GM03348 (cell line): Measurements from ENCODE around the gene CSK.
A peak's percentile ranks its signal among the peaks of the same experiment; 100 is the strongest.

Experiments
- DNase-seq: peaks from one replicate; pipeline ENCODE4 v3.0.0; 2012; ENCODE audit warnings: low spot score

CSK gene

DNA sequence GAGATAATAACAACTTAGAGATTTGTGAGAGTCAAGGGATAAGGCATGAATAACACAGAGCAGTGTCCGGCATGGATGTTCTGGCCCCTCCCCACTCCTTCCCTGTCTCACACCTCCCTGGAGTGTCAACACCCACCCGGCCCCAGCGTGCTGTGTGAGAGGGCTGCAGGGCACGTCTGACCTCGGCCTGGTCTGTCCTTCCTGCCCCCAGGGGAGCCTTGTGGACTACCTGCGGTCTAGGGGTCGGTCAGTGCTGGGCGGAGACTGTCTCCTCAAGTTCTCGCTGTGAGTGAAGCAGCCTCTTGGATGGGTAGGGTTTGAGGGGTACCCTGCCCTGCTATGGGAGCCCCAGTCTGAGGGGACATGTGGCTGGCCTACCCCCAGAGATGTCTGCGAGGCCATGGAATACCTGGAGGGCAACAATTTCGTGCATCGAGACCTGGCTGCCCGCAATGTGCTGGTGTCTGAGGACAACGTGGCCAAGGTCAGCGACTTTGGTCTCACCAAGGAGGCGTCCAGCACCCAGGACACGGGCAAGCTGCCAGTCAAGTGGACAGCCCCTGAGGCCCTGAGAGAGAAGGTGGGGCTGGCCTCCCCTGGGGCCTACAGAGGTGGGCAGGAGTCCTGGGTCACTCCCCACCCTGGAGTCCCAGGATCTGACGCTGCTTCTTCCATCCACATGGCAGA lies 19.6 kb downstream of the CSK start:
- no peak for DNase-seq

DNA sequence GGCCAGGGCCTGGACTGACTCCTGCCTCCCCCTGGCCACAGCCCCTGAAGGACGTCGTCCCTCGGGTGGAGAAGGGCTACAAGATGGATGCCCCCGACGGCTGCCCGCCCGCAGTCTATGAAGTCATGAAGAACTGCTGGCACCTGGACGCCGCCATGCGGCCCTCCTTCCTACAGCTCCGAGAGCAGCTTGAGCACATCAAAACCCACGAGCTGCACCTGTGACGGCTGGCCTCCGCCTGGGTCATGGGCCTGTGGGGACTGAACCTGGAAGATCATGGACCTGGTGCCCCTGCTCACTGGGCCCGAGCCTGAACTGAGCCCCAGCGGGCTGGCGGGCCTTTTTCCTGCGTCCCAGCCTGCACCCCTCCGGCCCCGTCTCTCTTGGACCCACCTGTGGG lies 20.4 kb downstream of the CSK start:
- DNase-seq: no peak

DNA sequence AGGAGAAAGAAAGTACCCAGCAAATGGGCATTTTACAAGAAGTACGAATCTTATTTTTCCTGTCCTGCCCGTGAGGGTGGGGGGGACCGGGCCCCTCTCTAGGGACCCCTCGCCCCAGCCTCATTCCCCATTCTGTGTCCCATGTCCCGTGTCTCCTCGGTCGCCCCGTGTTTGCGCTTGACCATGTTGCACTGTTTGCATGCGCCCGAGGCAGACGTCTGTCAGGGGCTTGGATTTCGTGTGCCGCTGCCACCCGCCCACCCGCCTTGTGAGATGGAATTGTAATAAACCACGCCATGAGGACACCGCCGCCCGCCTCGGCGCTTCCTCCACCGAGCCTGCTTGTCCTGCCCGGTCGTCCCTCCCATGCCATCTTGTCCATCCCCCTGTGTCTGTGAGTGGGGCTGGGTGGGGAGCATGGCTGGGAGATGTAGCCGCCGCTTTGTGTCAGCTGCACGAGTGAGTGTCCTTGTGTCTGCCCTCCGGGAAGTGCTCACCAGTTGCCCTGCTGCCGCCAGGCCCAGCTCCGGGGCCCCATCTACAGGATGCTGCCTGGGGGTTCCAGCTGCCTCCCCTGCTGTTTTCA lies 21.1 kb downstream of the CSK start:
- no peak for DNase-seq

DNA sequence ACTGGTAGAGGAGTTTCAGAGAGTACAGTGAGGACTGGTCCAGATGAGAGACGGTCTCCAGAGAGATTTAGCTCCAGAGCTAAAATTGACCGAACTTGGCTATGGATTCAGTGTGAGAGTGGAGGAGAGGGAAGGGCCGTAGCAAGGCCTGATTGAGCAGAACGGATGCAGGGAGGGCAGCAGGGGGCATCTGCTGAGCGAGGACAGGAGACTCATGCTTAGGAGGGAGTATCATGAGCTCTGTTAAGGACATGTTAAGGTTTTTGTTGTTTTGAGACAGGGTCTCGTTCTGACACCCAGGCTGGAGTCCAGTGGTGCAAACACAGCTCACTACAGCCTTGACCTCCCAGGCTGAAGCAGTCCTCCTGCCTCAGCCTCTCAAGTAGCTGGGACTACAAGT lies 23.1 kb downstream of the CSK start:
- no peak for DNase-seq

DNA sequence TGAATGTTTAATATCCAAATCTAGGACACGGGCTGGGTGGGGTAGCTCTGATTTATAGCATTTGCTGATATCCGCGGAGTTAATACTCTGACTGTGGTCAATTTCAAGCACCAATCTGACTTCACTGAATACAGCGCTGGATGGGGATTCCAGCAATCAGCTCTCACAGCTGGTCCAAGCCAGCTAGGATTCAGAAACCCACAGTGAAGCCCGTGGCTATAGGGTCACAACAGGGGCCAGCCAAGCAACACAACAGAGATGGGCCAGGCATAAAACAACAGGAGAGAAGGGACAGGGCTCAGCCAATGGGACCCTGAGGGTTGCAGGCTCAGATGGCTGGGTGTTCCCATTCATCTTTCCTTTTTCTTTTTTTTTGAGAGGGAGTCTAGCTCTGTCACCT lies 25.4 kb downstream of the CSK start:
- no peak for DNase-seq

DNA sequence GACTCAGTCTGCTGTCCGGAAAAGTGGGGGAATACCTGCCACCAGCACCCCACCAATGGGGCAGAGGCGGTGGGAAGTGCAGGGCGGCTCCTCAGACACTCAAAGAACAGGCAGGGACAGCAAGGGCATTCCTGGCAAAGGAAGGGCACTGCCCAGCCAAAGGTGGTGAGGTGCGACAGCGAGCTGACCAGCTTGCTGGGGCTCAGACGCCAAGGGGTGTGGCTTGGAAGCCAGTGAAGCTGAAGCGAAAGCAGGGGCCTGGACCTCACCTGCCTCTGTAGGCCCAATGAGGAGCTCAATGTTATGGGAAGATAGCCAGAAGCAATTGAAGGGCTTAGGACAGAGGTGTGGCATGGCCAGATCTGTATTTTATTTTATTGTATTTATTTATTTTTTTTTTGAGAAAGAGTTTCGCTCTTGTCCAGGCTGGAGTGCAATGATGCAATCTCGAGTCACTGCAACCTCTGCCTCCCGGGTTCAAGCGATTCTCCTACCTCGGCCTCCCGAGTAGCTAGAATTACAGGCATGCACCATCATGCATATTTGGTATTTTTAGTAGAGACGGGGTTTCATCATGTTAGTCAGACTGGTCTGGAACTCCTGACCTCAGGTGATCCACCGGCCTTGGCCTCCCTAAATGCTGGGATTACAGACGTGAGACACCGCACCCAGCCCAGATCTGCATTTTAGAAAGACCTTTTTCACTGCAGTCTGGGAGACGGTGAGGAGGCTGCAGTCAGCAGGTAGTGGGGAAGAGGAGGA lies 26.4 kb downstream of the CSK start:
- no peak for DNase-seq

DNA sequence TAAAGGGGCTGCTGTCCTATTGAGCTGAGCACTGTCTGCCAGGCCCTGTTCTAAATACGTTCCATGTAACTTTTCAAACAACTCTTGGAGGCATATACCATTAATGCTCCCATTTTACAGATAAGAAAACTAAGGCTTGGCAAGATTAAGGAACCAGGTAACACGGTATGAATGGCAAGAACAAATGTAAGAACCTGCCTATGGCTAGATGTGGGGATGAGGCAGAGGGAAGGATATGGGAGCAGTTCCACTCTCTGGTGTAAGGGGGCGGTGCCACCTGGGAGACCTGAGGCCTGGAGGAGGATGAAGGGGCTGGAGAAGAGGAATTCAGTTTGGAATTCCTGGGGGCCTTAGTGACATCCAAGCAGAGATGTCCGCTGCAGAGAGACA lies 27.0 kb downstream of the CSK start:
- no peak for DNase-seq

DNA sequence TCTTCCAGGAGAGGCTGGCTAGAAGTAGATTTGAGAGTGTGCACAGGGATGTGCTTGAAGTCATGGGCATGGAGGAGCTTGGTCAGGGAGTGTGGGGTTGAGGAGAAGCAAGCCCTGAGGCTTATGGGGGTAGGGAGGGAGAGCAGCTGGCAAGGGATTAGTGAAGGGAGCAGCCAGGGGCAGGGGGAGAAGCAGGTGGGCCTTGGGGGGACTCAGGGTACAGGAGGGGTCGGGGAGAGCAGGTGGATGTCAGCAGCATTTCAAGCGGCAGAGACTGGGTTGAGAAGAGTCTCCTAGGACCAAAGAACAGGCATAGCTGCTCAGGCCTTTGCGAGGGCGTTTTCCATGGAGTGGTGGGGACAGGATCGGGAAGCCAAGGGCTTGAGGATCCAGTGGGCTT lies 27.4 kb downstream of the CSK start:
- DNase-seq: no peak

DNA sequence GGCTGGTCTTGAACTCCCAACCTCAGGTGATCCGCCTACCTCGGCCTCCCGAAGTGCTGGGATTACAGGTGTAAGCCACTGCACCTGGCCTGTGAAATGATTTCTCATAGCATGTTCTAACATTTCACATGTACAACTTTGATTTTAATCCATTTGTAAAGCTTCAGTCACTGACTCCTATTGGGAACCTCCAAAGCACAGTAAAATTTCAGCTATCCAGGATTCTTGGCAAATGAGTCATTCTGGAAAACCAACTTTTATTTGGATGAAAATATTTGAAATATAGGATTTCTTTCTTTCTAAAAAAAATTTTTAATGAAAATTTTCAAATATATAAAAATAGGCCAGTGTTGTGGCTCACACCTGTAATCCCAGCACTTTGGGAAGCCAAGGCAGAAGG lies 28.1 kb downstream of the CSK start:
- peak; percentile 51 for DNase-seq

DNA sequence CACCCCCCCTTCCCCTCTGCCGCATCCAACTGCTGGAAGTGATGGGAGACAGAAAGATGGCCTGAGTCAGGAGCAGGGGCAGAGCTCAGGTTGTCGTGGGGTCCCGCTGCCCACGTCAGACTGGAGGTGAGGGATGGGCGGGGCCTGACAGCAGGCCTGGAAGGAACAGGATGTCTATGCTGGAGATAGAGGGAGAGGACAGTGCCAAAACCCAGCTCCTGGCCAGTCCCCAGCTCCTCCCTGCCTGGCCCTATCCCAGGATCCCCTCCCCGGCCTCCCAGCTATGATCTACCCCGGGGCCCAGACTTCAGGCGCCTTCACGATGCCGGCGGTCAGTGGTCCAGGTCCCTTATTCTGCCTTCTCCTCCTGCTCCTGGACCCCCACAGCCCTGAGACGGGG lies 30.7 kb downstream of the CSK start, which contains the start of gene LMAN1L:
TSS of gene LMAN1L (plus strand) at position 303 of the 400 bp plus-strand sequence. CDS start at position 323, 20 bp downstream.
- DNase-seq: no peak

DNA sequence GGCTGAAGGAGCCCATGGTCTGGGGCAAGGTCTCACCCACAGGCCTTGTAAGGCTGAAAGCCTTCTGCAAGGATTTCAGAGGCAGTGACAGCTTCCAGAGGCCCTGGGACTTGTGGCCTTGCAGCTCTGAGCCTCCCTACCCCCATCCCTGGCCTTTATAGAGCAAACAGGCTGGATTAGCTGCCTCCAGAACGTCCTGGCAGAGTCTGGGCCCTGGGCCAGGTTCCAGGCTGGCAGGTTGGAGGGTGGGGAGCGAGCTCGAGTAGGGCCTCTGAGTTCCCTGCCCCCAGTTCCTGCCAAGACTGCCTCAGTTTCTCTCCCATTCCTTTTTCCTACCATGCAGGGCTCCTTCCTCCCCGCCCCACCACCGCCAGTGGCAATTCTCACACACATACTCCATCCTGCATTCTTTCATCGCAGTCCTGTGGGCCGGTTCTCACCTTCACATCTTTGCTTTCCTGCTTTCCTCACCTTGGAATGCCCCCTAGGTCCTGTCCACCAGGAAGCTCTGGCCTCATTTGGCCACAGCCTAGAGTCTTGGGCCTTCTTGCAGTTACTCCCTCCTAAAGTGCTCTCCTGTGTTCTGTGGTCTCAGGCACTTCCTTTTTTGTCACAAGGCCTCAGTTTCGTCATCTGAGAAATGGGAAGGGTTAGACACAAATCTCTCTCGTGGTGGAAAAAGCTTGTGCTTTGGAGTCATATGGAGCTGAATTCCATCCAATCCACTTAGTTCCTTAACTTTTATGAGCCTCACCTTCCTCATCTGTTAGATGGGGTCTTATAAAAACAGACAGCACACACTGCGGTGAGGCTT lies 33.4 kb downstream of the CSK start:
- DNase-seq: no peak

DNA sequence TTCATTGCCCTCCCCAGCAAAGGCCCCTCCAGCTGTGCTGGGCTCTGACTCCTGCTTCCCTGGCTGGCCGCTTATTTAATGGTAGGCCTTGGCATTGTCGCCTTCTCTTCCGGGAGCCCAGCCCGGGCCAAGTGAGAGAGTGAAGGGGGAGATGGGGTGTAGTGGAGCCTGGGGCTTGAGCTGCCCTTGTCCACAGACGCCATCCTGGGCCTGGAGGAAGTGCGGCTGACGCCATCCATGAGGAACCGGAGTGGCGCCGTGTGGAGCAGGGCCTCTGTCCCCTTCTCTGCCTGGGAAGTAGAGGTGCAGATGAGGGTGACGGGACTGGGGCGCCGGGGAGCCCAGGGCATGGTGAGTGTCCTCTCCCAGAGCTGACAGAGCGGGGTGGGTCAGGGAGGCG lies 34.1 kb downstream of the CSK start:
- DNase-seq: no peak

DNA sequence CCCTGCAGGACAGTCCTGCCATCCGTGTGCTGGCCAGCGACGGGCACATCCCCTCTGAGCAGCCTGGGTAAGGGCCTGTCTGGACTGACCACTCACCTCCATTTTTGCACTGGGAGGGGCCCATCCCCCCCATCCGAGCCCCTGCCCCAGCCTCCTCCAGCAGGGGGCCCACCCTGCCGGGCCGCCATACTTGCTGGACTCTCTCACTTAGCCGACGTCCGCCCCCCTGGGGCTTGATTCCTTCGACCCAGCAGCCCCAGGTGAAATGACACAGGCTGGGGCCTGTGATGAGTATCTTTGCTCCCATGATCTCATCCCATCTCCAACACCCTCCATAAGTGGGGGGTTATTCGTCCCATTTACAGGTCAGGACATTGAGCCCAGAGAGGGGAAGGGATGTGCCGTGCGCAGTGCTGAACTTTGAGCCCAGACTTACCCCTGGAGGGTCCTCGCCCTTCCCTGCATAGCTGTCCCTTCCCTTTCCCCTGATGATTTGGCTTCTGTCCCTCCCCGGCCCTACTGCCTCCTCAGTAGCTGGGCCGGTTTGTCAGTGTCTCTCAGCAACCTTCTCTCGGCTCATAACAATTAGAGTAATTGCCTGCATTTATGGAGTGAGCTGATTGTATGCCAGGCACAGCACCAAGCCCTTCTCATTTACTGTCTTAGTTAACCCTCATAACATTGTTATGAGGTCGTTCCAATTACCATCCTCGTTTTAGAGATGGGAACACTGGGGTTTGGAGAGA lies 34.9 kb downstream of the CSK start:
- DNase-seq: no peak

DNA sequence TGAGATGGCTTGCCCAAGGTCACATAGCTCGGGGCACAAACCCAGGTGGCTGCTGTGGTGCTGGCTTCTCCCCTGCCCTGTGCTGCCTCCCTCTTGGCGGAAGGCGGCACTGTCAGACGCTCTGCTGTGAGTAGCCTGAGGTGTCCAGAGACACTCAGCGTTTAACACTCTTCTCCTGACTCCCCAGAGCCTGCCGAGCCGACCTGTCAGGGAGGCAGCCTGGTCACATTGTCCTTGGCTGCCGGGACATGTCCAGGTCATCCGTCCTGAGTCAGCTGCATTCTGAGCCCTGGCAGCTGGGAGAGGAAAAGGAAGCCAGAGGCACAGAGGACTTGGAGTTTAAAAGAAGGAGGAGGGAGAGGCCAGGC lies 35.5 kb downstream of the CSK start:
- peak; percentile 56 for DNase-seq

DNA sequence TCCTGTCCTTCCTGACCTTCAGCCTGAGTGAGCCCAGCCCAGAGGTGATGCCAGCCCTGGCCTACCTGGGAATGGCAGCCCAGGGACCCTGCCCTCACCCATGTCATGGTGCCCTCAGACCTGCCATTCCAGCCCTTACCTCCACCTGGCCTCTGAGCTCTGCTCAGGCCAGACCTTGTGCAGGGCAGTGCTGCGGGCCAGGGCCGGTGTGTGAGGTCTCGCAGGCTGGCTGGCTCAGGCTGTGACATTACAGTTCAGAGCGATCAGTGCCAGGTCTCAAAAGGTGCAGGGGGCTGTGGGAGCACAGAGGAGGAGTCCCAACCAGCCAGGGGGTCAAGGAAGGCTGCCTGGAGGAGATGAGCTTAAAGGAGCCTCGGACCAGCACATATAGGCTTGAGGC lies 38.2 kb downstream of the CSK start:
- no peak for DNase-seq

DNA sequence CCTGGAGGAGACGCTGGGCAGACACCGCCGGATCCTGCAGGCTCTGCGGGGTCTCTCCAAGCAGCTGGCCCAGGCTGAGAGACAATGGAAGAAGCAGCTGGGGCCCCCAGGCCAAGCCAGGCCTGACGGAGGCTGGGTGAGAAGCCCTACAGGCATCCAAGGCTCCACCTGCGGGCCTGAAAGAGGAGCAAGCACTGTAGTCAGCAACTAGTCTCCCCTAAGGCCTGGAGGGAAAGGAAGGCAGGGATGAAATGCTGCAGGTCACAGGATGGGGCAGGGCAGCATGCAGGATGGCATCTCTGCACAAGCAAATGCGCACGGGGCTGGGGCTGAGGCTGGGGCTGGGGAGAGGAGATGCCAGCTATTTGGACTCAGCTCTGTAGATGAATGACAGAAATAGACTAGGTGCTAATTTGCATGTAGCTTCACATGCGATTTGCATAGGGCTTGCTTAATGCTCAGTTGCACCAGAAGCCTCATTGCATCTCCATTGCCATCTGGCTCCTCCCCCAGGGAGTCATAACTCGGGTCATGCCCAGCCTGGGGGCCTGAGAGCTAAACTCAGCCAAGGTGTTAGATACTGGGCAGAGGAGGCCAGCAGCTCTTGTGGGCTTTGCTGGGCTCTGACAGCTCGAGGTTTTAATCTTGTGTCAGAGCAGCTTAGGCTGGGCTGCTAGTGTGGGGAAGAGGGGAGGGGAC lies 39.4 kb downstream of the CSK start:
- DNase-seq: no peak

DNA sequence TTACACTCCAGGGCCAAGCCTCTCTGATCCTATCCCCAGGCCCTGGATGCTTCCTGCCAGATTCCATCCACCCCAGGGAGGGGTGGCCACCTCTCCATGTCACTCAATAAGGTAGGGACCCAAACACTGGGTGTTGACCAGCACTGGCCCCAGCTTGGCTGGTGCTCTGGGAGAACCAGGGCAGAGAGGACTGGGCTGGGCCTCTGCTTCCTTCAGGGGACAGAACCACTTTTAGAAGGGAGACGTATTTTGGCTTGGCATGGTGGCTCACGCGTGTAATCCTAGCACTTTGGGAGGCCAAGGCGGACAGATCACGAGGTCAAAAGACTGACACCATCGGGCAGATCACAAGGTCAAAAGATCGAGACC lies 39.9 kb downstream of the CSK start:
- DNase-seq: no peak

DNA sequence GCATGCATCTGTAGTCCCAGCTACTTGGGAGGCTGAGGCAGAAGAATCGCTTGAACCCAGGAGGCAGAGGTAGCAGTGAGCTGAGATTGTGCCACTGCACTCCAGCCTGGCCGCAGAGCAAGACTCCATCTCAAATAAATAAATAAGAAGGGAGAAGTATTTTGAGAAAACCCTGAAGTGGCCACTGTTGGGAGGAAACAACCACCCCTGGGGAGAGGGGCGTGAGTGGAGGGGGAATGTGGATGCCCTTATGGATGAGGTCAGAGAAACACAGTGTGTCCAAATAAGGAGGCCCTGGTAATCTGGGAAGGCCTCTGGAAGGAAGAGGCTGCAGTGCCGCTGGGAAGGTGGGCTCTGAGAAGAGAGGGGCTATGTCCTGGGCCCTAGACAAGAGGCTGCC lies 40.4 kb downstream of the CSK start:
- no peak for DNase-seq

DNA sequence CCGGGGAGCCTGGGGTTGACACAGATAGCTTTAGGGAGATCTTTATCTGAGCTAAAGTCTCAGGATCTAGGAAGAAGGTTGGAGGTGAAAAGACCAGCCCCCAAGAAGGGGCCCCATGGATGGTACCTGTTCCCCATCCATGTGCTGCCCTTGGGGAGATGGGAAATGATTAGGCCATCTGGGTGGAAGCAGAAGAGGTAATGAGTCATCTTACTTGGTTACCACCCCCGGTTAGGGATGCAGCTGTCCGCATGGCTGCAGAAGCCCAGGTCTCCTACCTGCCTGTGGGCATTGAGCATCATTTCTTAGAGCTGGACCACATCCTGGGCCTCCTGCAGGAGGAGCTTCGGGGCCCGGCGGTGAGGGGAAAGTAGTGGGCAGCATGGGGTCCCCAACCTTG lies 41.4 kb downstream of the CSK start:
- no peak for DNase-seq

DNA sequence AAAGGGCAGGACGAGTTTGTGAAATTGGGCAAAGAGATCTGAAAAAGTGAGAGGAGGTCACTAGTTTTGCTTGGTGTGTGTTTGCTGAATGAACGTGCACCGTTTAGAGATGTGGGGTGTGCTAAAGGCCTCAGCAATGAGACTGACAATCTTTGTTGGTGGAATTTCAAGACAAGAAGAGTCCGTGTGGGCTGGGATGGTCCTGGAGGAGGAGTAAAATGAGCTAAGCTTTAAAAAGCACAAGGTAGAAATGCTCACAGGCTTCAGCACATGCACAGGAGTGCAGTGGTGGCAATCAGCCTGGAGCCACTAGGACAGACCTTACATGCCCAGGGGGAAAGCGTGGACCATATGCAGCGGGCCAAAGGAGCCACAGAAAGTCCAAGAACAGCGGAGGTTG lies 43.1 kb downstream of the CSK start:
- no peak for DNase-seq

DNA sequence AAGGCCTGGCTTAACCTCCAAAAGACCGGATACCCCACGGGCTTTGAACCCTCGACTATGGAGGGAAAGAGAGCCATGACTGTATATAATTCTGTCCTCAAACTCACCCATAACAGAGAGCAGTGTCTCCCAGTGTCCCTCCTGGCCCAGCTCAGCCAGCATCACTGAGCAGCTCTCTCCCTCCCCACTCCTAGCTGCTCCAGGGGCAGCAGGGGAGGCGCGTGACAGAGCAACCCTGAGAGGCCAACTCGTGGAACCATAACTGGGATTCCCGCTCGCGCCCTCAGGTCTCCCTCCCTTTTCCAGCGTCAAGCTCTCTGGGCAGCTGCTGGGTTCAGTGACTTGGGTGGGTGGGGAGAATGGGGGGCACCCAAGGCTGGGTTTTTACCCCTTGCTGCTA lies 44.0 kb downstream of the CSK start:
- no peak for DNase-seq
